A549 treated with Hydrocortisone at 1 μM for 4 hours (cell line): ENCODE measurements around the gene ACAA1. TPM values are rescaled to one million over a fixed set of nuclear protein-coding genes. Genes with fewer than 3 reads are reported as not detected.

Experiments
- total RNA-seq: library from RNA; stranded (reverse); fragments of 200-300 nt; extraction: Qiagen RNA extraction; gene quantifications from 5 replicates; pipeline ENCODE4 v1.2.3, GENCODE V29; 2022

ACAA1 gene, protein sequence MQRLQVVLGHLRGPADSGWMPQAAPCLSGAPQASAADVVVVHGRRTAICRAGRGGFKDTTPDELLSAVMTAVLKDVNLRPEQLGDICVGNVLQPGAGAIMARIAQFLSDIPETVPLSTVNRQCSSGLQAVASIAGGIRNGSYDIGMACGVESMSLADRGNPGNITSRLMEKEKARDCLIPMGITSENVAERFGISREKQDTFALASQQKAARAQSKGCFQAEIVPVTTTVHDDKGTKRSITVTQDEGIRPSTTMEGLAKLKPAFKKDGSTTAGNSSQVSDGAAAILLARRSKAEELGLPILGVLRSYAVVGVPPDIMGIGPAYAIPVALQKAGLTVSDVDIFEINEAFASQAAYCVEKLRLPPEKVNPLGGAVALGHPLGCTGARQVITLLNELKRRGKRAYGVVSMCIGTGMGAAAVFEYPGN
- total RNA-seq, result 41.2 to 47.1 TPM (median 45.2 TPM) in 5 replicates

DNA sequence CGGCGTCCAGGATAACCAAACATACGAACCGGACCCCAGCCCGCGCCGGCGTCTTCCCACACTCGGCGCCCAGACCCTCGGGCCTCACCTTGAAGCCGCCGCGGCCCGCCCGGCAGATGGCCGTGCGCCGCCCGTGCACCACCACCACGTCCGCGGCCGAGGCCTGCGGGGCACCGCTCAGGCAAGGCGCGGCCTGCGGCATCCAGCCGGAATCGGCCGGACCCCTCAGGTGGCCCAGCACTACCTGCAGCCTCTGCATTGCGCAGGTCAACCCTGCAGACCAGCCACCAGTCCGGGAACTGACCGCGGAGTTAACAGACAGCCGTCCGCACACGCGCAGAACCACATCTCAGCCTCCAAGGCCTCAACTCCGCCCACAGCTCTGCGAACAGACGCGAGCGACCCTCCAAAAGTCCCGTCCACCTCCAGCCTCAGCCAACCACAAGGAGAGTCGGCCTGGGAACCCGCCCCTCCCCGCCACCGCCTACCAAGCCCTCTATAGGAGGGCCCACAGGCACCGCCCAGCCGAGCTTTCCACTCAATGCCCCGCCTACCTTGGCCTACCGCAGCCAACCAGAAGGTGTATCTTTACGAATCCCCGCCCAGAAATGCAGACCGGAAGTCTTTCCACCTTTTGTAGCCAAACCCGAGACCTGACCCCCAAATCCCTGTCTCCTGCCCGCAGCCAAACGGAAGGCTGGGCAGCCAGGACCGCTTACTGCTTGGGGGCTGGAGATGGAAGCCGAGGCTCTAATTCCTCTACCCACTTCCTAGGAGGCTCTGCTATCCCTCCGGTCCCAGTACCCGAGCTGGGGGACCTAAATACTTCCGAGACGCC lies at the start of gene ACAA1:
Gene ACAA1, minus strand, starts transcription at position 351 of the 838 bp plus-strand sequence. Its CDS starts 92 bp downstream, at position 259.

GRCh38 chr3:38164952-38165721 lies 28.2 kb upstream of the ACAA1 start, which contains the start of gene OXSR1:
Gene OXSR1, plus strand, starts transcription at chr3:38165537. Its CDS starts 340 bp downstream, at chr3:38165877.

GRCh38 chr3:38138349-38139190 lies 1.6 kb upstream of the ACAA1 start, which contains the start of gene MYD88:
Gene MYD88, plus strand, starts transcription at chr3:38138661. Its CDS starts 40 bp downstream, at chr3:38138701.

Other genes starting within 250 kb of the ACAA1 start
- gene VILL, start 146.3 kb downstream of the ACAA1 start, total RNA-seq, result 0.06 to 0.21 TPM (median 0.09 TPM) in 4 of 5 replicates, not detected in the other
- gene PLCD1, start 107.5 kb downstream of the ACAA1 start, total RNA-seq, result 3.1 to 4.7 TPM (median 3.7 TPM) in 5 replicates
- 0.02 to 0.09 TPM (median 0.05 TPM) in 5 replicates for gene DLEC1, start 97.9 kb downstream of the ACAA1 start, total RNA-seq
- gene MYD88, start 1.5 kb upstream of the ACAA1 start, total RNA-seq, result 21.9 to 25.5 TPM (median 23.5 TPM) in 5 replicates
- gene OXSR1, start 28.4 kb upstream of the ACAA1 start, total RNA-seq, result 27.9 to 45.9 TPM (median 33.7 TPM) in 5 replicates
- gene SLC22A13, start 128.7 kb upstream of the ACAA1 start, total RNA-seq, result 0.05 to 0.06 TPM in 2 of 5 replicates, not detected in the others
- 0.05 to 0.06 TPM (median 0.06 TPM) in 4 of 5 replicates, not detected in the other for gene SLC22A14, start 145.2 kb upstream of the ACAA1 start, total RNA-seq
- gene XYLB, start 209.7 kb upstream of the ACAA1 start, total RNA-seq, result 3.2 to 4.9 TPM (median 3.6 TPM) in 5 replicates